GM13977 (cell line): Measurements from ENCODE around the gene KHSRP.

ENCODE experiments used
- DNase-seq: peaks from one replicate; pipeline ENCODE4 v3.0.0; 2012; ENCODE audit warnings: low spot score
- in situ Hi-C: fragments of 300-500 bp; cut with MboI; formaldehyde crosslinking; loops from one replicate; pipeline ENCODE4 v1.12.0; 2022; ENCODE audit warnings: low sequenced_read_pairs, low pct_unique_long_range_greater_than_20kb, mixed read lengths, inconsistent platforms; ENCODE audit not compliant: unreplicated experiment
- TF ChIP-seq, protein P1 (sequence below): IDR thresholded peaks from 2 replicates; pipeline ENCODE4 v1.5.1; 2012; ENCODE audit warnings: mild to moderate bottlenecking, control low read depth; ENCODE audit not compliant: insufficient read depth; ENCODE audit errors: extremely low read depth, missing control alignments

KHSRP gene

DNA sequence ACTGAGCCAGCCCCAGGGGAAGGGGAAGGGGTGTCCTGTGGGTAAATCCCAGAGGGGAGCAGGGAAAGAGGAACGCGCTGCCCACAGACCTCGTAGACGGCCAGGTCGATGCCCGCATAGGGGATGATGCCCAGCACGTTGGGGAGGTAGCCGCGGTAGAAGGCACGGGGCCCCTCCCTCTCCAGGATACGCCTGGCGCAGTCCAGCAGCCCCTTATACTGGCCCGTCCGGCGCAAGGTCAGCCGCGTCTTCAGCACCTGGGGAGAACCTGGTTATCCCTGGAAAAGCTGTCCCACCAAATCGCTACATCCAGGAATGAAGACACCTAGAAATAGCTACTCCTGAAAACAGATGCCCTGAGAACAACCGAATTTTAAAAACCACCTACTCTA, 27.6 kb upstream of the KHSRP start:
- in situ Hi-C loops, result no loop called here
- TF ChIP-seq, protein P1, sequence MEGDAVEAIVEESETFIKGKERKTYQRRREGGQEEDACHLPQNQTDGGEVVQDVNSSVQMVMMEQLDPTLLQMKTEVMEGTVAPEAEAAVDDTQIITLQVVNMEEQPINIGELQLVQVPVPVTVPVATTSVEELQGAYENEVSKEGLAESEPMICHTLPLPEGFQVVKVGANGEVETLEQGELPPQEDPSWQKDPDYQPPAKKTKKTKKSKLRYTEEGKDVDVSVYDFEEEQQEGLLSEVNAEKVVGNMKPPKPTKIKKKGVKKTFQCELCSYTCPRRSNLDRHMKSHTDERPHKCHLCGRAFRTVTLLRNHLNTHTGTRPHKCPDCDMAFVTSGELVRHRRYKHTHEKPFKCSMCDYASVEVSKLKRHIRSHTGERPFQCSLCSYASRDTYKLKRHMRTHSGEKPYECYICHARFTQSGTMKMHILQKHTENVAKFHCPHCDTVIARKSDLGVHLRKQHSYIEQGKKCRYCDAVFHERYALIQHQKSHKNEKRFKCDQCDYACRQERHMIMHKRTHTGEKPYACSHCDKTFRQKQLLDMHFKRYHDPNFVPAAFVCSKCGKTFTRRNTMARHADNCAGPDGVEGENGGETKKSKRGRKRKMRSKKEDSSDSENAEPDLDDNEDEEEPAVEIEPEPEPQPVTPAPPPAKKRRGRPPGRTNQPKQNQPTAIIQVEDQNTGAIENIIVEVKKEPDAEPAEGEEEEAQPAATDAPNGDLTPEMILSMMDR, result no peak
- no peak for DNase-seq

DNA sequence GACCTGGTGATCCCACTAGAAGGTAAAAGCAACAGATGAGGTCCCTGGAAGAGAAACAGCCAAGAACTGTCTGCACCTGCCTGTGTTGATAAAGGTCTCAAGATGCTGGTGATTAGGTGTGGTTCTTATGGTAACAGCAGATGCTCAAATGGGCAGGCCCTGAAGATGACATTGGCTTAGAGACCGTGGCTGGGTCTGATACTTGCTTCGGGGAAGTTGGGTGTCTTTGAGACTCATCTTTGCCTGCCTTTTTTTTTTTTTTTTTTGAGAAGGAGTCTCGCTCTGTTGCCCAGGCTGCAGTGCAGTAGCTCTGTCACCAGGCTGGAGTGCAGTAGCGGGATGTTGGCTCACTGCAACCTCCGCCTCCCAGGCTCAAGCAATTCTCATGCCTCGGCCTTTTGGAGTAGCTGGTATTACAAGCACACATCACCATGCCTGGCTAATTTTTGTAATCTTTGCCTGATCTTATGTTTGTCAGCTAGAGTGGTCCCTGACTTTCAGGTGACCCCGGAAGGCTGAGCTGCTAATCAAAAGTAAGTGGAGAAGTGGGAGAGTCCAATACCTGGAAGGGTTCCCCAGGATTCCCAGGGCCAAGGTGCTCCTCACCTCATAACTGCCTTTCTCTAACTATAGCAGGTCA, 27.1 kb upstream of the KHSRP start:
- no peak for DNase-seq
- TF ChIP-seq, protein P1, result no peak
- in situ Hi-C loops, result no loop called here

DNA sequence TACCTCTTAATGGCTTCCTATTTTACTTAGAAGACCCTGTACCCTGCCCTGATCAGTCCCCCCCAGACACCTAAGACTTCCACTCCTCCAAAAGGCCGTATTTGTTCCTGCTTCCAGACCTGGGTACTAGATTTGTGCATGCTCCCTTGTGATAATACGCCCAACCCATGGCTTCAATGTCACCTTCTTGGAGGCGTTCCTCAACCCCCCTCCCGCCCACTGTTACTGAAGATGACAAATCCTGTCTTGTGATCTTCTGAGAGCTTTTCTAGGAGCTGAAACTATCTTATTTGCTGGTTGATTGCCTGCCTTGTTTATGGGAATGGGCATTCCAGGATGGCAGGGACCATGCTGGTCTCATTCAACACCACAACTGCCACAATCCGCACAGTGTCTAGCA, 25.6 kb upstream of the KHSRP start:
- in situ Hi-C loops, result no loop called here

DNA sequence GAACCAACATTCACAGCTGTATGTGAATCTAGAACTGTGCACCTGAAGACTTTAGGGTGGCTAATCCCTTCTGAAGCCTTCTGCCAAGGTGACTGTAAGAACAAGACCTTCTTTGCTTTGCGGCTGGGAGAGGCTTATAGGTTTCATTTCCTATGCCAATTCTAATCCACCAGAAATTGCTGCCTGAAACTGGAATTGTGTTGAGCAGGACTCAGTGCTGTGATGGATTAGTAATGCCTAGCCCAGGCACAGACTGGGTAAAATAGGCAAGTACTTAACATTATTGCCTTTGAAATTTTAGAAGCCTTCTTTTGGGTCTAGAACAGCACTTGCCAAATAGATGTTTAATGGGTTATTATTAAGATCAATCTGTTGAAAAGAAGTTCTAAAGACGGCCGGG, 23.4 kb upstream of the KHSRP start:
- in situ Hi-C loops, result no loop called here
- TF ChIP-seq, protein P1, result no peak
- no peak for DNase-seq

More for the DNA sequence above, 25.6 kb upstream of the KHSRP start:
- TF ChIP-seq, protein P1, result no peak
- DNase-seq, result no peak

DNA sequence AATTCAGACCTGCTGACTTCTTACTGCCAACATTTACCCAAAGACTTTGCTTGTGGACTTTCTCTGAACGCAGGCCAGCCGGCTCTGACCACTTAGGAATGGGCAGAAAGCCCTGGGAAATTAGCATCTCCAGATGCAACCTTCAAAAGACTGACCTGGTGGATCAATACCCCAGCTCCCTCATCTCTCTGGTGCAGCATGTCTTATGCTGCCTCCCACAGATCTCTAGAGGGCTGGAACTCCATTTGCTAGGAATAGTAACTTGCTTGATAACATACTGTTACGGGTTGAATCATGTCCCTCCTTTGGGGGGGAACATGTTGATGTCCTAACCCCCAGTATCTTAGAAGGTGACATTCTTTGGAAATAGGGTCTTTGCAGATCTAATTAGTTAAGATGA, 21.8 kb upstream of the KHSRP start:
- in situ Hi-C loops, result no loop called here
- DNase-seq, result no peak
- TF ChIP-seq, protein P1, result no peak

DNA sequence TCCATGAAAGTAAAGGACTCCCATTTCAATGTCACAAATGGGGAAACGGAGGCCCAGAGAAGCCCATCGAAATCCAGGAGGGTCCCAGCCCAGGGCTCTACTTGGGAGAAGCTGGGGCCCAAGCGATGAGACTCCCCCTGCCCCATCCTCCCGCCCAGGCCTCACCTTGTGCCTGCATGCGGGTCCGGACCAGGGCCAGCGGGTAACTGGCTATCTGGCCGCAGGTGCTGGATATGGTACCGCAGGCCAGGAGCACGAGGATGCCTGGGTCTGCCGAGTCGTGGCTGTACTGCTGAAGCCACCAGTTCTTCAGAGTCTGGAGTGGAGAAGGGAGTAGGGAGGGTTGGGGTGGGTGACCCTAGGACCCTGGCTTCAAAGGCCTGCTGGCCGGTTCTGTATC, 19.4 kb upstream of the KHSRP start:
- no peak for DNase-seq
- TF ChIP-seq, protein P1, result no peak
- in situ Hi-C loops, result no loop called here
